Ovary (tissue), 9 donors: ENCODE results near the gene RGS6. TPM values are rescaled to one million over a fixed set of nuclear protein-coding genes. Genes with fewer than 3 reads are reported as not detected.

Experiments
- DNase-seq, 5 donors: peaks; one replicate each; pipeline ENCODE4 v3.0.0-alpha.2; 2019 to 2020
- H3K27ac ChIP-seq, 2 donors: fragments of 200-600 bp; one replicate each; pipeline versions ENCODE4 v1.5.1 to v1.8.0; 2019 to 2022
- H3K27me3 ChIP-seq: fragments of 200-600 bp; one replicate; pipeline ENCODE4 v1.8.0; 2022
- H3K36me3 ChIP-seq: fragments of 200-600 bp; sonication (generic); one replicate; pipeline ENCODE4 v1.5.1; 2019
- H3K4me1 ChIP-seq: one replicate; pipeline ENCODE4 v1.8.1; 2013; ENCODE audit warnings: mild to moderate bottlenecking, moderate library complexity; ENCODE audit not compliant: insufficient read depth
- H3K4me3 ChIP-seq: fragments of 200-600 bp; sonication (generic); one replicate; pipeline ENCODE4 v1.5.1; 2017
- H3K9me3 ChIP-seq, 2 donors: fragments of 200-600 bp in 1 of 2; sonication (generic) in 1 of 2; one replicate each; pipeline versions ENCODE4 v1.5.1 to v1.8.1; 2013 to 2019; ENCODE audit warnings: mild to moderate bottlenecking in 1 of 2, moderate library complexity in 1 of 2
- EP300 ChIP-seq: sonication (generic); formaldehyde crosslinking; IDR thresholded peaks from one replicate; pipeline ENCODE4 v1.6.1; 2017; ENCODE audit warnings: antibody characterized with exemption
- POLR2A ChIP-seq: fragments of 450-650 bp; IDR thresholded peaks from one replicate; pipeline ENCODE4 v1.6.1; 2017; ENCODE audit warnings: antibody characterized with exemption, mild to moderate bottlenecking, moderate library complexity
- WGBS, 3 donors: extraction: QIAGEN DNeasy Blood & Tissue Kit in 1 of 3; methylation state at CpG; one replicate each; pipeline versions ENCODE4 v1.1.5 to v1.1.7; 2013 to 2017; 5-methylcytosine and 5-hydroxymethylcytosine counted together
- intact Hi-C, 4 donors: fragments of 100-400 bp; cut with DNase I; formaldehyde crosslinking; loops; one replicate each; pipeline versions ENCODE4 v1.11.0 to v1.15.1; 2022 to 2023
- polyA plus RNA-seq, 2 donors: library from polyadenylated mRNA; stranded (reverse); fragments of 200-250 nt in 1 of 2; fragments of 350-450 nt in 1 of 2; fragmentation: Illumina TruSeq in 1 of 2; extraction: RNeasy Lipid Tissue Mini Kit (QIAGEN cat#74804) in 1 of 2; gene quantifications; one replicate each; pipeline ENCODE4 v1.2.3, GENCODE V29; 2013 to 2014
- total RNA-seq, 7 donors: library from RNA; depleted of rRNA in 2 of 7; stranded (reverse); fragments of >200 nt in 2 of 7; fragmentation: NEBNext Ultra II Directional in 3 of 7; extraction: Animal tissue kit (Norgen Biotek cat#: 25700) in 3 of 7; gene quantifications; one replicate each; pipeline versions ENCODE4 v1.1.0 to v1.2.4, GENCODE V29; 2016 to 2023
- TF ChIP-seq, protein P1 (sequence below), 3 donors: fragments of 450-650 bp in 2 of 3; fragments of 200-600 bp in 1 of 3; IDR thresholded peaks; one replicate each; pipeline versions ENCODE4 v1.5.1 to v1.8.0; 2016 to 2022; ENCODE audit warnings: antibody characterized with exemption in 3 of 3, mild to moderate bottlenecking in 1 of 3
- donor health status: DM: no; HTN: no; CAD: no; lungs with moderate emphysema.
- donor health status: DM: no; HTN: no; CAD: no.
- donor health status: Bipolar disorder and iron deficiency.
- donor health status: DM: yes; HTN: yes; CAD: no.
- donor health status: DM: no; HTN: no; CAD: no.
- donor health status: DM: yes; HTN: yes; CAD: no.

The RGS6 gene
- total and polyA plus RNA-seq, 9 donors = 0.53 to 6.9 (median 1.1) TPM

GRCh38 chr14:72165229-72165698 is 233.0 kb downstream of the RGS6 start:
- Histone ChIP-seq H3K4me3 (no peak overlapping the region), H3K27ac (no peak overlapping the region), H3K36me3 (no peaks in the 10 kb centered on the region), H3K9me3 (no peaks in the 10 kb centered on the region), H3K4me1 (no peaks in the 10 kb centered on the region), H3K27me3 (no peaks in the 10 kb centered on the region)
- 56 to 73% (median 63%) methylated on average over 8 of the region's 8 CpGs for WGBS, 3 donors
- TF ChIP-seq POLR2A (no peak), EP300 (no peak)
- TF ChIP-seq, protein P1, sequence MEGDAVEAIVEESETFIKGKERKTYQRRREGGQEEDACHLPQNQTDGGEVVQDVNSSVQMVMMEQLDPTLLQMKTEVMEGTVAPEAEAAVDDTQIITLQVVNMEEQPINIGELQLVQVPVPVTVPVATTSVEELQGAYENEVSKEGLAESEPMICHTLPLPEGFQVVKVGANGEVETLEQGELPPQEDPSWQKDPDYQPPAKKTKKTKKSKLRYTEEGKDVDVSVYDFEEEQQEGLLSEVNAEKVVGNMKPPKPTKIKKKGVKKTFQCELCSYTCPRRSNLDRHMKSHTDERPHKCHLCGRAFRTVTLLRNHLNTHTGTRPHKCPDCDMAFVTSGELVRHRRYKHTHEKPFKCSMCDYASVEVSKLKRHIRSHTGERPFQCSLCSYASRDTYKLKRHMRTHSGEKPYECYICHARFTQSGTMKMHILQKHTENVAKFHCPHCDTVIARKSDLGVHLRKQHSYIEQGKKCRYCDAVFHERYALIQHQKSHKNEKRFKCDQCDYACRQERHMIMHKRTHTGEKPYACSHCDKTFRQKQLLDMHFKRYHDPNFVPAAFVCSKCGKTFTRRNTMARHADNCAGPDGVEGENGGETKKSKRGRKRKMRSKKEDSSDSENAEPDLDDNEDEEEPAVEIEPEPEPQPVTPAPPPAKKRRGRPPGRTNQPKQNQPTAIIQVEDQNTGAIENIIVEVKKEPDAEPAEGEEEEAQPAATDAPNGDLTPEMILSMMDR (IDR thresholded peaks at IDR 0.05) = no peak
- no peak for DNase-seq
- intact Hi-C loops = no loop called here

DNA sequence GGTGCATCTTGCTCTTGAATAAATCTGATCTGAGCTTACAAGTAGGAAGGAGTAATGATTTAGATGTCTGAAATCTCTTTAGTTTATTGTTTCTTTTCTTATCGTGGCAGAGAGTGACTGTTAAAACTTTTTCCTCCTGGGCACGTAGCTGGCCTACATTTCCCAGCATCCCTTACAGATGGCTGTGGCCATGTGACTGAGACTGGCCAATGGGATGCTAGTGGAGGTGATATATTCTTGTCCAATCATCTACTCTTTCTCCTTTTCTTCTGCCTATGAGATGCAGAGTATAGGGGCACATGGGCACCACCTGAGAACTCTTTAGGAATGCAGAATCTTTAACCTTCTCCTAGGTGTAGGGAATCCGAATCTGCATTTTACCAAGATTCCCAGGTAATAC is 237.3 kb downstream of the RGS6 start:
- TF ChIP-seq, protein P1 (IDR thresholded peaks at IDR 0.05) = no peak
- TF ChIP-seq POLR2A = no peak
- no peak for TF ChIP-seq EP300
- Histone ChIP-seq H3K27ac (no peak overlapping the region), H3K4me1 (no peaks in the 10 kb centered on the region), H3K4me3 (no peak overlapping the region), H3K27me3 (no peaks in the 10 kb centered on the region), H3K36me3 (no peaks in the 10 kb centered on the region), H3K9me3 (no peaks in the 10 kb centered on the region)
- WGBS, 3 donors = 60 to 77% (median 64%) methylated on average over 3 of the region's 3 CpGs
- intact Hi-C loops = no loop called here
- no peak for DNase-seq

DNA sequence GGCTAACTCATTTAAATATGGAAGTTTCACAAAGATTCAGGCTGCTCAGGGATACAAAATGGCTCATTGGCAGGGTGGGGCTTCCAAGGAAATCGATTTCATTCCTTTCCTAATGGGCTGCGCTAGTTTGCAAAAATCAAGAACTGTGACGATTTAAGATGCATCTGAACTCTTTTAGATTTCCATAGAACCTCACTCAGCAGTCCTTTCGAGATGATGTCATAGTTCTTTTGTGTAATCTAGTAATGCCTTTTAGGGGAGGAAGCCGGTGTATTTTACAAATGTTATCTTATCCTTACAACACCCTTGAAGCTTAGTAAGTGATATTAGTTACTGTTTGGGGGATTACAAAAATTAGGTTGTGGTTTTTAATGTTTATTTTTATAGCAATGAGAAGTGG is 239.8 kb downstream of the RGS6 start:
- DNase-seq = no peak
- no peak overlapping the region for H3K4me3 ChIP-seq
- intact Hi-C loops = no loop called here
- no peaks in the 10 kb centered on the region for H3K36me3 ChIP-seq
- no peaks in the 10 kb centered on the region for H3K27me3 ChIP-seq
- no peak overlapping the region for H3K27ac ChIP-seq
- no peaks in the 10 kb centered on the region for H3K9me3 ChIP-seq
- no peak for TF ChIP-seq EP300
- TF ChIP-seq POLR2A = no peak
- TF ChIP-seq, protein P1 (IDR thresholded peaks at IDR 0.05) = no peak
- WGBS, 3 donors = 78 to 86% (median 82%) methylated on average over 5 of the region's 5 CpGs
- no peaks in the 10 kb centered on the region for H3K4me1 ChIP-seq

GRCh38 chr14:72172597-72172996 is 240.4 kb downstream of the RGS6 start:
- H3K27ac ChIP-seq = no peak overlapping the region
- WGBS, 3 donors = 84 to 86% (median 85%) methylated on average over 3 of the region's 3 CpGs
- no peaks in the 10 kb centered on the region for H3K36me3 ChIP-seq
- TF ChIP-seq POLR2A (no peak), EP300 (no peak)
- TF ChIP-seq, protein P1 (IDR thresholded peaks at IDR 0.05) = no peak
- DNase-seq = no peak
- no peaks in the 10 kb centered on the region for H3K4me1 ChIP-seq
- no peaks in the 10 kb centered on the region for H3K27me3 ChIP-seq
- H3K9me3 ChIP-seq = no peaks in the 10 kb centered on the region
- H3K4me3 ChIP-seq = no peak overlapping the region
- intact Hi-C loops = no loop called here
